NB4 (cell line): Measurements from ENCODE around the gene COX7C.

Experiments used
- MYC ChIP-seq: IDR thresholded peaks from 2 replicates; pipeline ENCODE4 v1.6.1; 2011; ENCODE audit warnings: low read depth, low read length
- POLR2A ChIP-seq: IDR thresholded peaks from 2 replicates; pipeline ENCODE4 v1.6.1; 2011; ENCODE audit warnings: mild to moderate bottlenecking; ENCODE audit not compliant: insufficient read length; ENCODE audit errors: extremely low read depth
- TF ChIP-seq, protein P1 (sequence below): IDR thresholded peaks from one replicate; pipeline ENCODE4 v1.5.1; 2012; ENCODE audit warnings: low read depth, low read length
- TF ChIP-seq, protein P2 (sequence below): IDR thresholded peaks from 2 replicates; pipeline ENCODE4 v1.6.1; 2011; ENCODE audit warnings: low read depth, low read length

DNA sequence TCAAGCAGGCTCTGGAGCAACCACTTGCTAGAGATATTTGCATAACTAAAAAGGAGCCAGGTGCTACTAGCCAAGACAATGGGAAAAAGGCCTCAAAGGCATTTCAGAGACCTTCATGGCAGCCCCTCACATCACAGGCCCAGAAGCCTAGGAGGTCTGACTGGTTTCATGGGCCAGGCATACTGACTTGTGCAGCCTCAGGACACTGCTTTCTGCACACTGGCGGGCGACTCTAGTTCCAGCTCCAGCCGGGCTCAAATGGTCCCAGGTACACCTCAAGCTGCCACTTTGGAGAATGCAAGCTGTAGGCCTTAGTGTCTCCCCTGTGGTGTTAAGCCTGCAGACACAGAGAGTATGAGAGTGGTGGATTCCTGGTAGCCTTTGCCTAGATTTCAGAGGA is 27.1 kb downstream of the COX7C start:
- TF ChIP-seq, protein P1, sequence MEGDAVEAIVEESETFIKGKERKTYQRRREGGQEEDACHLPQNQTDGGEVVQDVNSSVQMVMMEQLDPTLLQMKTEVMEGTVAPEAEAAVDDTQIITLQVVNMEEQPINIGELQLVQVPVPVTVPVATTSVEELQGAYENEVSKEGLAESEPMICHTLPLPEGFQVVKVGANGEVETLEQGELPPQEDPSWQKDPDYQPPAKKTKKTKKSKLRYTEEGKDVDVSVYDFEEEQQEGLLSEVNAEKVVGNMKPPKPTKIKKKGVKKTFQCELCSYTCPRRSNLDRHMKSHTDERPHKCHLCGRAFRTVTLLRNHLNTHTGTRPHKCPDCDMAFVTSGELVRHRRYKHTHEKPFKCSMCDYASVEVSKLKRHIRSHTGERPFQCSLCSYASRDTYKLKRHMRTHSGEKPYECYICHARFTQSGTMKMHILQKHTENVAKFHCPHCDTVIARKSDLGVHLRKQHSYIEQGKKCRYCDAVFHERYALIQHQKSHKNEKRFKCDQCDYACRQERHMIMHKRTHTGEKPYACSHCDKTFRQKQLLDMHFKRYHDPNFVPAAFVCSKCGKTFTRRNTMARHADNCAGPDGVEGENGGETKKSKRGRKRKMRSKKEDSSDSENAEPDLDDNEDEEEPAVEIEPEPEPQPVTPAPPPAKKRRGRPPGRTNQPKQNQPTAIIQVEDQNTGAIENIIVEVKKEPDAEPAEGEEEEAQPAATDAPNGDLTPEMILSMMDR, result no peak
- TF ChIP-seq POLR2A (no peak), MYC (no peak)
- TF ChIP-seq, protein P2, sequence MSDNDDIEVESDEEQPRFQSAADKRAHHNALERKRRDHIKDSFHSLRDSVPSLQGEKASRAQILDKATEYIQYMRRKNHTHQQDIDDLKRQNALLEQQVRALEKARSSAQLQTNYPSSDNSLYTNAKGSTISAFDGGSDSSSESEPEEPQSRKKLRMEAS, result no peak
